ENCODE data around the gene FRYL.
"Not testable (repeated sequence)": the region's sequence is repeated elsewhere in the genome, so short reads cannot be mapped to it uniquely, and the experiment has no call there.

The FRYL gene

DNA sequence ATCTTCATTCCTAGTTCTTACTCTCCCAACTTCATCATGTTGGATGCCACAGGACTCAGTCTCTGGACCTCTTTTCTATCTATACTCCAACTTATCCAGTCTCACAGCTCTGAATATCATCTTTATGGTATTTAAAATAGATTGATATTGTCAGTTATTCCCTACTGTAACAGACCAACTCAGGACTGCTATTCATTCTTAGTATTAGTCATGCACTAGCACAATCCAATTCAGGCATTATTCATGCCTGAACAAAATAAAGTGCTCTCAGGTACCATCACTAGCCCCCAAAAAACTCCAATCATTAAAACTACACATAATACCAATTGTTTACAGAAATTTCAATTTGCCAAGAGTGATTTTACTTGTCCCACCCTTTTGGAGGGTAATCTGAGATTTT lies 37.7 kb downstream of the FRYL start:
- DNase-seq: no peak

DNA sequence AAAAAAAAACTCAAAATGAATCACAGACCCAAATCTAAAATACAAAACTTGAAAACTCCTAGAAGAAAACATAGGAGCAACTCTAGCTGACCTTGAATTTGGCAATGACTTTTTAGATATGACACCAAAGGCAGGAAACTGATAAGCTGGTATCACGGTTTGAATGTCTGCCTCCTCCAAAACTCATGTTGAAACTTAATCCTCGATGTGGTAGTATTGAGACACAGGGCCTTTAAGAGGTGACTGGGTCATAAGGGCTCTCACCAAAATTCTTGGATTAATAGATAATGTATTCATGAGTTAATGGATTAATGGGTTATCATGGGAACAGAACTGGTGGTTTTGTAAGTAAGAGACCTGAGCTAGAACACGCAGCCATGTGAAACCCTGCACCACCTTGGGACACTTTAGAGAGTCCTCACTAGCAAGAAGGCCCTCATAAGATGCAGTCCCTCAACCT lies 40.5 kb downstream of the FRYL start:
- DNase-seq: no peak

DNA sequence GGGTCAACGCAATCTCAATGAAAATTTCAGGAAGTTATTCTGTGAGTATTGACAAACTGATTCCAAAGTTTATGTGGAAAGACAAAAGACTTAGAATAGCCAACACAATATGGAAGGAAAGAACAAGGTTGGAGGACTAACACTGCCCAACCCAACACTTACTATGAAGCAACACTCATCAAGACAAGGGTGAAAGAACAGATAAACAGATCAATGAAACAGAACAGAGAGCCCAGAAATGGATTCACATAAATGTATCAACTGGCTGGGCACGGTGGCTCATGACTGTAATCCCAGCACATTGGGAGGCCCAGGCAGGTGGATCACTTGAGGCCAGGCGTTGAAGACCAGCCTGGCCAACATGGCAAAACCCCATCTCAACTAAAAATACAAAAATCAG lies 41.2 kb downstream of the FRYL start:
- no peak for DNase-seq

DNA sequence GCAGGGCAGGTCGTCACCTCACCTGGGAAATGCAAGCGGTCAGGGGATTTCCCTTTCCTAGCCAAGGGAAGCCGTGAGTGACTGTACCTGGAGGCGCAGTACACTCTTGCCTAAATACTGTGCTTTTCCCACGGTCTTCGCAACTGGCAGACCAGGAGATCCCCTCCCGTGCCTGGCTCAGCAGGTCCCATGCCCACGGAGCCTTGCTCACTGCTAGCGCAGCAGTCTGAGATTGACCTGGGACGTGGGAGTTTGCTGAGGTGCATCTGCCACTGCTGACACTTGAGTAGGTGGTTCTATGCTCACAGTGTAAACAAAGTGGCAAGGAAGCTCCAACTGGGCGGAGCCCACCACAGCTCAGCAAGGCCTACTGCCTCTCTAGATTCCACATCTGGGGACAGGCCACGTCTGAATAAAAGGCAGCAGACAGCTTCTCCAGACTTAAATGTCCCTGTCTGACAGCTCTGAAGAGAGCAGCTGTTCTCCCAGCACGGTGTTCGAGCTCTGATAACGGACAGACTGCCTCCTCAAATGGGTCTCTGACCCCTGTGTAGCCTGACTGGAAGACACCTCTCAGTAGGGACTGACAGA lies 51.1 kb downstream of the FRYL start:
- DNase-seq: not testable (repeated sequence)

DNA sequence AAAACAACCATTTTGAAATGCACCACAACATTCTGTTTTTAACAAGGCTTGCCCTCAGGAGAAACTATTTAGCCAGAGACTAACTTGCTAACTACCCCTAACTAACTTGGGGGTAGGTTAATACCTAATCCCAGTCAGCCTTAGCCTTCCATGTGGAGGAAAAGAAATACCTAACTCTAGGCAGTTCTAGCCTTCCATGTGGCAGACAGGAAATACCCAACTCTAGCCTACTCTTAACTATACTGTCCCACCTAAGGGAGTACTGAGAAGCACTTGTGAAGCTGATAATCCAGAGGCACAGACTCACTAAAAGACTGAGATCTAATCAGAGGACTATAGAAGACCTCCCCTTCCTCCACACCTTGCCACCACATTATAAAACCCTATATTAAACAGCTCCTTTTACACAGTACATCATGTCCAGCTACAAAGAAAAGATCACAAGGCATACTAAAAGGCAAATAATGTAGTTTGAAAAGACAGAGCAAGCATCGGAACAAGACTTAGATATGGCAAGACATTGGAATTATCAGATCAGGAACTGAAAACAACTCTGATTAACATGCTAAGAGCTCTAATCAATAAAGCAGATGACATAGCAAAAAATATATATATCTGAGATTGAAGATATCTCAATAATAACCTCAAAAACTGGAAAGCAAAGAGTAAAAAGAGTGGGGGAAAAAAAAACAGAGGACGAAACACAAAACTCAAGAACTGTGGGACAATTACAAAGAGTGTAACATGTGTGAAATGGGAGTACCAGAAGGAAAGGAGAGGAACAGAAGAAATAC lies 52.2 kb downstream of the FRYL start:
- no peak for DNase-seq

DNA sequence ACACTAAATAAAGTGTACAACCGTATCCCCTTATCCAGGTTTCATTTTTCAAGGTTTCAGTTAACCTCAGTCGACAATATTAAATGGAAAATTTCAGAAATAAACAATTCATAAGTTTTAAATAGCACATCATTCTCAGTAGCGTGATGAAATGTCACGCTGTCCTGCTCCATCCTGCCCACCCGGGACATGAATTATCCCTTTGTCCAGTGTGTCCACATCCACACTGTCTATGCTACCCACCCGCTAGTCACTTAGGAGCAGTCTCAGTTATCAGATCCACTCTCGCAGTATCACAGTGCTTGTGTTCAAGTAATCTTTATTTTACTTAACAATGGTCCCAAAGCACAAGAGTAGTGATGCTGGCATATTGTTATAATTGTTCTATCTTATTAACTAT lies 54.7 kb downstream of the FRYL start:
- no peak for DNase-seq

DNA sequence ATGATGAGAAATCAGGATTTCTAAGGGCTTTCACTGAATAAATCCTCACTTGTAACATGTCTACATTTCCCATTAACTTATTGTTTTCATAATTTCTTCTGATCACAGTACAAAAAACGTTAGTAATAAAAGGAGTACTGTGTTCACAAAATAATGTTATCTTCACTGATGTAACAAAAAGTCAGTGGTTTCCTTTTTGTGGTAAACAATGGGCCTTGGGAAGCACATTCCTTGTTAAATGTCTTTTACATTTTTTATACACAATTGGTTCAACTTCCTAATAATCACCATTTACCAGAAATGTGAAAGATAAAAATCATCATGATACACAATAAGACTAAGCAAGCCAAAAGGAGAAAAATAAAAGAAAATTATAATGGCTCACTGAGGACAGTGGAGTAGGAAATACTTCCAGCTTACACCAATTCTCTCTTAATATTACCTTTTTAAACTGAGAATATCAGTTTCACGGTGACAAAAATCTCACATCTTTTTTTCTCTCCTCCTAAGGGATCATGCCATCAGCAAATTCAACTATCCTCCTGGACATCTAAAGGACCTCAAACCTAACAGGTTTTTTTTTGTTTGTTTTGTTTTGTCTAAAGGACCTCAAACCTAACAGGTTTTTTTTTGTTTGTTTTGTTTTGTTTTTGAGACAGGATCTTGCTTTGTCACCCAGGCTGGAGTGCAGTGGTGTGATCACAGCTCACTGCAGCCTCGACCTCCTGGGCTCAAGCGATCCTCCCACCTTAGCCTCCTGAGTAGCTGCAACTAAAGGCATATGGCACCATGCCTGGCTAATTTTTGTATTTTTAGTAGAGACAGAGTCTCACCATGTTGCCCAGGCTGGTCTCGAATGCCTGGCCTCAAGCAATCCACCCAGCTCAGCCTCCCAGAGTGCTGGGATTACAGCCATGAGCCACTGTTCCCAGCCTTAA lies 57.3 kb downstream of the FRYL start:
- no peak for DNase-seq

DNA sequence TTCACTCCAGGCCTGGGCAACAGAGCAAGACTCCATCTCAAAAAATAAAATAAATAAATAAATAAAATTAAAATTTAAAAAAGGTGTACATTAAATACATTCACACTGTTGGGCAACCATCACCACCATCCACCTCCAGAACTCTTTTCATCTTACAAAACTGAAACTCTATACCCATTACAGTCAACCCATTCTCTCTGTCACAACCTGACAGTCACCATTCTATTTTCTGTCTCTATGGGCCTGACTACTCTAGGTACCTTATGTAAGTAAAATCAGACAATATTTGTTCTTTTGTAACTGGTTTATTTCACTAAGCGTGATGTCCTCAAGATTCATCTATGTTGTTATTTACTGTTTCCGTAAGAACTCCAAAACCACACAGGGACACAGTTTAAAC lies 59.6 kb downstream of the FRYL start:
- no peak for DNase-seq

DNA sequence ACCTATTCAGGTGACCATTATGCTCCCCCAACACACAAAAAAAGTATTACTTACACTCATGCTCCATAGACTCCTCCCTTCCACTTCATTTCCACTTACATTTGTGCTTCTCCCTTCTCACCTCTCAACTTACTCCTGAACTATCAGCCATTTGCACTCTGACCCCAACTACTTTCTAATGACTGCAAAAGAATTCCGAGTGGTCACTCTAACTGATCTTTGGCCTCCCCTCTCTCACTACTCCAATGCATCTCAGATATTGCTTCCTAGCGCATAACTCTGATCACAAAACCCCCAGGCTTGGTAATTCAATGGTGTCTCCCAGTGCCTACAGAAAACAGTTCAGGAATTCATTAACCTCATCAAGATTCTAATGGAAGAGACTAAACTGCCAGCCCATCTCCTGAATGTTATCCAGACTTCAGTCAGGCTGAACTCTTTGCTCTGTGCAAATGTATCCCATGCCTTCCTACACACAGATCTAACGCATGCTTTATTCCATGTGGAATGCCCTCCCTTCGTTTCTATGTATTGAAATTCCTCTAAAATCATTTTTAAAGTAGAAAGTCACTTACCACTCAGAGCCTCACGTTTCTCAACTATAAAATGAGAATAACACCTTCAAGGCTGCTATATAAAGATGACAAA lies 61.1 kb downstream of the FRYL start:
- DNase-seq: no peak

DNA sequence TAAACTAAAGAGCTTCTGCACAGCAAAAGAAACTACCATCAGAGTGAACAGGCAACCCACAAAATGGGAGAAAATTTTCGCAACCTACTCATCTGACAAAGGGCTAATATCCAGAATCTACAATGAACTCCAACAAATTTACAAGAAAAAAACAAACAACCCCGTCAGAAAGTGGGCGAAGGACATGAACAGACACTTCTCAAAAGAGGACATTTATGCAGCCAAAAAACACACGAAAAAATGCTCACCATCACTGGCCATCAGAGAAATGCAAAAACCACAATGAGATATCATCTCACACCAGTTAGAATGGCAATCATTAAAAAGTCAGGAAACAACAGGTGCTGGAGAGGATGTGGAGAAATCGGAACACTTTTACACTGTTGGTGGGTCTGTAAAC lies 63.8 kb downstream of the FRYL start:
- DNase-seq: not testable (repeated sequence)

DNA sequence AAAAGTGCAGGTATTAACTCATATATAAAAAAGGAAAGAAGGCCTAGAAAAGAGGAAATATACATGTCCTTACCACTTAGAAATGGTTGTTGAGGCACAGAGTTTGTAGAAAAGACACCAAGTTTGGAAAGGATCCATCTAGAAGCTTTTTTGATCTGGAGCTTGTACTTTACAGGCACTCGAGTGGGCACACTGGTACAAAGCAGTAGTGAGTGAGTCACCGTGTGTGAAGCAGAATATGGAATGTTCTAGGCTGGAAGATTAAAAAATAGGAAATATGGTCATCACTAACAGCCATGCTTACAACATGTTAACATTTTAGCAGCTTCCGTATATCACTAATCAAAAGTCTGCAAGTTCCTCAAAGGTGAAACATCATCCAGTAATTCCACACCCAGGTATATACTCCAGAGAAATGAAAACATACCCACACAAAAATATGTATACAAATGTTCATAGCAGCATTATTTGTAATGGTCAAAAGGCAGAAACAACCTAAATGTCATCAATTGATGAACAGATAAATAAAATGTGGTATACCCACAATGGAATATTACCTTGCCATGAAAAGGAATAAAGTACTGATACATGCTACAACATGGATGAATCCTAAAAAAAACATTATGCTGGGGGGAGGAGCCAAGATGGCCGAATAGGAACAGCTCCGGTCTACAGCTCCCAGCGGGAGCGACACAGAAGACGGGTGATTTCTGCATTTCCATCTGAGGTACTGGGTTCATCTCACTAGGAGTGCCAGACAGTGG lies 69.5 kb downstream of the FRYL start:
- no peak for DNase-seq

DNA sequence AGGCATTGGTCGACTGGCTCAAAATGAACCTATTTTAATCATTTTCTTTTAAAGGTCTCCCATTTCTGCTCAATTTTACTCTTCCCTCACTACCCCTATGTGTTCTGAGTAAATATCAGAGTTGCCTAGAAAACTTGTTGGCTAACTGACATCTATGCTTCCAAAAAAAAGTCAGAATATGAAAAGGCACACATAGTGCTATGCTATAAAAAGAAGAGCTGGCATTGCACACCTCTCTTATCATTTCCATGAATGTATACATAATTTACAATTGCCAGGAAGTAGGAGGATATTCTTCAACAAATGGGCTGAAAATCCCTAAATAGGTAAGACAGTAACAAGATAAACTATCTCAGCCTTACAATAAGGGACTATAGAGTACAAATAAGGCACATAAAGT lies 70.2 kb downstream of the FRYL start:
- DNase-seq: no peak

DNA sequence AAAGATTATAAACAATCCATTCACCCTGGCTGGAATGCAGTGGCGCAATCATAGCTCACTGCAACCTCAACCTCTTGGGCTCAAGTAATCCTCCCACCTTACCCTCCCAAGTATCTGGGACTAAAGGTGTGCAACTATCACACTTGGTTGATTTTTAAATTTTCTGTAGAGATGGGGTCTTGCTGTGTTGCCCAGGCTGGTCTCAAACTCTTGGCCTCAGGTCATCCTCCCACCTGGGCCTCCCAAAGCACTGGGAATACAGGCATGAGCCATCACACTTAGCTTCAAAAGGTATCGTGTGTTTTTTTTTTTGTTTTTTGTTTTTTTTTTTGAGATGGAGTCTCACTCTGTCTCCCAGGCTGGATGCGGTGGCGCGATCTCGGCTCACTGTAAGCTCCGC lies 71.5 kb downstream of the FRYL start:
- no peak for DNase-seq

DNA sequence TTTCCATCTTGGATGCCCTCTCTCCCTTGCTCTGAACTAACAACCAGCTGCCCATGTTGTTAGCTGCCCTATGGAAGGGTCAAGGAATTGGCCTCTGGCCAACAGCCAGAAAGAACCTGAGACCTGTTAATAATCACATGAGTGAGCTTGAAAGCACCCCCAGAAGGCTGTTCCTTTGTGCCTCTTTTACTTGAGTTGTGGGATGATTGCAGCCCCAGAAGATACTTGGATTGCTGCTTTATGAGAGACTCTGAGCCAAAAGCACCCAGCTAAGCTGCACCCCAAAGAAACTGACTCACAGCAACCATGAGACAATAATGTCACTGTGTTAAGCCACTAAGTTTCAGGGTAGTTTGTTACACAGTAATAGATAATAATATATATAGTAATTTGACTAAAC lies 73.3 kb downstream of the FRYL start:
- DNase-seq: no peak

DNA sequence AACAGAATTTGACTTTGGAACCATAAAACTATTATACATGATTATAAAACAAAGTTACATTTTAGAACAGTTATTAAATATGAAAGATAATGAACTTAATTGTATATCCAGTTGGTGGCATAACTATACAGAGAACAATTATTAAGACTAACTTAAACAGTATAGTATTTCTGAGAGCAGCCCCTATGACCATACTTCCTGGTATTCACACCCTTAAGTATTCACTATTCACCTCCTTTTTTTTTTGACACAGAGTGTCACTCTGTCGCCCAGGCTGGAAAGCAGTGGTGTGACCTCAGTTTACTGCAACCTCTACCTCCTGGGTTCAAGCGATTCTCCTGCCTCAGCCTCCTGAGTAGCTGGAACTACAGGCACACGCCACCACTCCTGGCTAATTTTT lies 74.5 kb downstream of the FRYL start:
- DNase-seq: no peak

DNA sequence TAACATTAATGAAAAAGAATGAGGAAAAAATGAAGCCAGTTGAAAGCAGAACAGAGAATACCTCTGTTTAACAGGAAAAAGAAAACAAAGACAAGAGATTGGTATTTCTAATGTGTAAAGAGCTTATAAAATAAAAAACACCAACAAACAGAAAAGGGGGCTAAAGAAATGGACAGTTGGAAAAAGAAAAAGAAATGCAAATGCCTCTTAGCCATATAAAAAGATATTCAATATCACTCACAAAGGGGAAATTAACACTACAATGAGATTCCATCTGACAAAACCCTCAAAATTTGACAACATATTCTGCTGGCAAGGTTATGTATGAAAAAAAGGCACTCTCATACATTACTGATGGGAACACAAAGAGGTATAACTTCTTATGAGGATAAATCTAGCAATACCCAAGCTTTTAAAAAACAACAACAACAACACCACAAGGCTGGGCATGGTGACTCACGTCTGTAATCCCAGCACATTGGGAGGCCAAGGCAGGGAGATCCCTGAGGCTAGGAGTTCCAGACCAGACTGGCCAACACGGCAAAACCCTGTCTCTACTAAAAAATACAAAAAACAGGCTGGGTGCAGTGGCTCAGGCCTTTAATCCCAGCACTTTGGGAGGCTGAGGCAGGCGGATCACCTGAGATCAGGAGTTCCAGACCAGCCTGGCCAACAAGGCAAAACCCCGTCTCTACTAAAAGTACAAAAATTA lies 75.8 kb downstream of the FRYL start:
- no peak for DNase-seq

DNA sequence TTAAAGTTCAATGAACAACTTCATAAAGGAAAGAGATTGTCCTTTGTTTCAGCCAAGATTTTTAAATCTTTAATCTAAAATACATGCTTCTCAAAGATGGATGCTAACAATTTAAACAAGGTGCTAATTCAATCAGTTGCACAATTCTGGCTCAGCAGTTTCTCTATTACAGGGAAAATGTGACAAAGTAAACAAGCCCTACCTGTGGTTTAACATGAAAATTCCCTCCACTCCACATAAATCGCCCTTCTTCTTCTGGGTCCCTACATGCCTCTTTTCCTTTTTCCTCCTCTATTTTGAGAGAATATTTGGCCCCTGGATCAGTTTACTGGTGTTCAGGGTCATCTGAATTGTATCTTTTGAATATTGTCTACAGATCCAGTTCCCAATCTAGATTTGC lies 80.6 kb downstream of the FRYL start:
- DNase-seq: no peak

DNA sequence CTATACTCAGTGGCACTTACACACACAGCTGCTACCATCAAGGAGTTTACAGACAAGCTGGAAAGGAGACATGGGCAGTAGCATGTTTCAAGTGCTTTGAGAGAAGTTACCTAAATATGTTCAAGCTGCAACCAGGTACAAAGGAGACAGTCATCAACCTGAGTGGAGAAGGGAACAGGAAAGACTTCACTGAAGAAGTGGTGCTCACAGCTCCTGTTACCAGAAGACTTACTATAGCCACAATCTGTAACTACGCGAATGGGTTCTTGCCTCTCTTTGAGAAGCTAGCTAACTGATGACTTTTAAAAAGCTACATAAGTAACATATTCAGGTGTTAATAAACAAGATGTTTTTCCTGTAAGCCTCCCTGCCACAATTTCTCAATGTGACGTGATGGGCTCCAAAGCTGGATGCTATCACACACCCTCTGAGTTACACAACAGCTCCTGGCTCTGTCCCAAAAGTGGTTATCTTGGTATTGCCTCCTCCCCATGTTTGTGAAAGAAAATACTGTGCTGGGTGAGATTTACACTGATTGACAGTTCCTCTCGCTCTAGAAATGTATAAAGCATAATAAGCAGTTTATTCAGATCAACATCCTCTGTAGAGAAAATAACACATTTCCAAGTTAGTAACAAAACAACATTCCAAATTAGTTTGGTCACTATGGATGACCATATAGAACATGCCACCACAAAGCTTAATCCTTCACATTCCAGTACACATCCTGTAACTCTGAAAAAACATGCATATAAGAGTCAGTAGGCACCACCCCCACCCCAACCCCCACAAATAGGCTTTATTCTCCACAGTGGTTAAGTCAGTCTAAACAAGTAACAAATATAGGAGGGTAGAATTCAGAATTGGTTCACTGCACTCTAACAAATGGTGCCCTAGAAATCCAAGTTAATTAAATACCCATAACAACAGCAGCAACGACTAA lies 81.8 kb downstream of the FRYL start:
- no peak for DNase-seq

DNA sequence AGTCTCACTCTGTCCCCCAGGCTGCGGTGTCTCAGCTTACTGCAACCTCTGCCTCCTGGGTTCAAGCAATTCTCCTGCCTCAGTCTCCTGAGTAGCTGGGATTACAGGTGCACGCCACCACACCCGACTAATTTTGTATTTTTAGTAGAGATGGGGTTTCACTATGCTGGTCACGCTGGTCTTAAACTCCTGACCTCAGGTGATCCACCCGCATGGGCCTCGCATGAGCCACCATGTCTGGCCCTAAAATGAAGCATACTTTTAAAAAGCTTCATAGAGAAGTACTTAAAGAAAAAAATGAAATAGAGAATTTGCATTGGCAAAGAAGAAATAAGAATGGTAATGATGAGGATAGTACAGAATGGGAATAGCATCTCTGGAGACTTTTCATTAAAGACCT lies 82.6 kb downstream of the FRYL start:
- not testable (repeated sequence) for DNase-seq

DNA sequence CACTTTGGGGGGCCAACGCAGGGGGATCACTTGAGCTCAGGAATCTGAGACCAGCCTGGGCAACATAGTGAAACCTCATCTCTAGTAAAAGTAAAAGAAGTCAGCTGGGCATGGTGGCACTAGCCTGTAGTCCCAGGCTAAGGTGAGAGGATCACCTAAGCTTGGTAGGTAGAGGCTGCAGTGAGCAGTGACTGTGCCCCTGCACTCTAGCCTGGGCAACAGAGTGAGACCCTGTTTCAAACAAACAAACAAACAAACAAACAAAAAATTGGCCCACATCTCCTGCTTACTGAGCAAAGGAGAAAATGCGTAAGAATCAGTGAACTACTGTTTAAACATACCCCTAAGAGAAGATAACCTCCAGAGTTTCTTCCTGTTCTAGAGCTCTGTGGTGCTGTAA lies 85.3 kb downstream of the FRYL start:
- DNase-seq: no peak

Measured in DMS153 (cell line).